WTC11 (cell line): ENCODE results near the gene ZNF660. TPM values are rescaled to one million over a fixed set of nuclear protein-coding genes. Genes with fewer than 3 reads are reported as not detected.

ENCODE experiments used
- ATAC-seq: fragments of 200-7000 bp; cut with Tn5 transposase; 2 replicates; pipeline ENCODE4 v1.10.0; 2021; ENCODE audit warnings: mild to moderate bottlenecking, moderate library complexity
- CTCF ChIA-PET: fragments of 300-600 bp; sonication (Branson Sonifier 250); formaldehyde crosslinking; loops from one replicate; lab custom pipeline; 2021; ENCODE audit warnings: antibody characterized with exemption; lab: Charles Lee
- POLR2A ChIA-PET: fragments of 350-600 bp; sonication (Branson Sonifier 250); formaldehyde crosslinking; loops from one replicate; lab custom pipeline; 2021; ENCODE audit warnings: antibody characterized with exemption; lab: Charles Lee
- DNase-seq: peaks from one replicate; pipeline ENCODE4 v3.0.0; 2021; ENCODE audit warnings: low spot score
- H3K27ac Mint-ChIP-seq: 2 replicates; pipeline ENCODE4 v1.8.0; 2021; ENCODE audit warnings: mixed read lengths
- H3K27me3 Mint-ChIP-seq: 2 replicates; pipeline ENCODE4 v1.8.0; 2021; ENCODE audit warnings: low read depth, mild to moderate bottlenecking, moderate library complexity, mixed read lengths
- H3K36me3 Mint-ChIP-seq: 2 replicates; pipeline ENCODE4 v1.8.0; 2021; ENCODE audit warnings: mixed read lengths
- H3K4me1 Mint-ChIP-seq: 2 replicates; pipeline ENCODE4 v1.8.0; 2022; ENCODE audit warnings: mixed read lengths
- H3K4me3 Mint-ChIP-seq: 2 replicates; pipeline ENCODE4 v1.8.0; 2021; ENCODE audit warnings: mild to moderate bottlenecking, moderate library complexity, mixed read lengths
- H3K9me3 Mint-ChIP-seq: 2 replicates; pipeline ENCODE4 v1.8.0; 2021; ENCODE audit warnings: mixed read lengths
- CDX4 ChIP-seq: fragments of 250-450 bp; sonication (Bioruptor Pico); IDR thresholded peaks from 2 replicates; pipeline ENCODE4 v1.9.0; 2021; ENCODE audit warnings: moderate library complexity, mild to moderate bottlenecking, inconsistent platforms, borderline replicate concordance
- E2F5 ChIP-seq: sonication (generic); formaldehyde crosslinking; IDR thresholded peaks from 2 replicates; pipeline ENCODE4 v1.8.1; 2022; ENCODE audit warnings: mild to moderate bottlenecking, moderate library complexity, missing genetic modification reagents
- ETV6 ChIP-seq: sonication (generic); formaldehyde crosslinking; IDR thresholded peaks from 2 replicates; pipeline ENCODE4 v1.8.1; 2022; ENCODE audit warnings: mild to moderate bottlenecking, missing genetic modification reagents
- FOXP1 ChIP-seq: sonication (generic); formaldehyde crosslinking; IDR thresholded peaks from 2 replicates; pipeline ENCODE4 v1.8.0; 2022; ENCODE audit warnings: missing genetic modification reagents, mild to moderate bottlenecking, moderate library complexity, borderline replicate concordance
- HMGA2 ChIP-seq: fragments of 250-450 bp; sonication (Bioruptor Pico); IDR thresholded peaks from 2 replicates; pipeline ENCODE4 v1.4.0; 2021; ENCODE audit warnings: mild to moderate bottlenecking, moderate library complexity
- HMGXB4 ChIP-seq: sonication (generic); formaldehyde crosslinking; IDR thresholded peaks from 2 replicates; pipeline ENCODE4 v1.8.1; 2023; ENCODE audit warnings: mild to moderate bottlenecking, moderate library complexity, missing genetic modification reagents
- MAX ChIP-seq: sonication (generic); formaldehyde crosslinking; IDR thresholded peaks from 2 replicates; pipeline ENCODE4 v1.8.0; 2022; ENCODE audit warnings: mild to moderate bottlenecking, missing genetic modification reagents
- OVOL2 ChIP-seq: fragments of 250-450 bp; sonication (Bioruptor Pico); IDR thresholded peaks from 2 replicates; pipeline ENCODE4 v1.9.0; 2021; ENCODE audit warnings: mild to moderate bottlenecking, borderline replicate concordance
- SMAD4 ChIP-seq: sonication (generic); formaldehyde crosslinking; IDR thresholded peaks from 2 replicates; pipeline ENCODE4 v1.8.0; 2022; ENCODE audit warnings: mild to moderate bottlenecking, missing genetic modification reagents
- SOX15 ChIP-seq: fragments of 250-450 bp; sonication (Bioruptor Pico); IDR thresholded peaks from 2 replicates; pipeline ENCODE4 v1.9.0; 2021; ENCODE audit warnings: mild to moderate bottlenecking
- SP1 ChIP-seq: sonication (generic); formaldehyde crosslinking; conservative IDR thresholded peaks from 2 replicates; pipeline ENCODE4 v1.8.1; 2022; ENCODE audit warnings: missing genetic modification reagents
- ZNF281 ChIP-seq: sonication (generic); formaldehyde crosslinking; IDR thresholded peaks from 2 replicates; pipeline ENCODE4 v1.8.0; 2023; ENCODE audit warnings: mild to moderate bottlenecking, missing genetic modification reagents
- ZNF423 ChIP-seq: fragments of 250-450 bp; sonication (Bioruptor Pico); IDR thresholded peaks from 2 replicates; pipeline ENCODE4 v2.1.2; 2022; ENCODE audit warnings: mild to moderate bottlenecking, moderate library complexity
- total RNA-seq: library from RNA; stranded (reverse); gene quantifications from 3 replicates; pipeline ENCODE4 v1.2.3, GENCODE V29; 2021
- TF ChIP-seq, protein P1 (sequence below): fragments of 250-450 bp; sonication (Bioruptor Pico); IDR thresholded peaks from 2 replicates; pipeline ENCODE4 v1.8.0; 2021; ENCODE audit warnings: mild to moderate bottlenecking
- TF ChIP-seq, protein P2 (sequence below): sonication (generic); formaldehyde crosslinking; IDR thresholded peaks from 2 replicates; pipeline ENCODE4 v1.8.0; 2023; ENCODE audit warnings: missing genetic modification reagents, mild to moderate bottlenecking, borderline replicate concordance

The ZNF660 gene
- total RNA-seq, 1 experiment from 2014 or later: 9.0 TPM

GRCh38 chr3:44596621-44597020 lies 11.9 kb downstream of the ZNF660 start (continued):
- no peak for TF ChIP-seq ZNF423 (CRISPR knock-in tag)
- TF ChIP-seq, all 79 proteins: peak for 0

GRCh38 chr3:44601749-44602148 lies 17.0 kb downstream of the ZNF660 start:
- Mint-ChIP-seq H3K4me3 (no peak overlapping the region), H3K9me3 (peaks cover 46% of the 10 kb centered on the region), H3K27ac (no peak overlapping the region), H3K27me3 (no peaks in the 10 kb centered on the region), H3K4me1 (no peaks in the 10 kb centered on the region), H3K36me3 (peaks cover 39% of the 10 kb centered on the region)
- ATAC-seq (no peak), DNase-seq (no peak)
- POLR2A ChIA-PET: no interaction called here
- CTCF ChIA-PET: no interaction called here
- TF ChIP-seq HMGA2: no peak
- no peak for TF ChIP-seq CDX4 (CRISPR knock-in tag)
- no peak for TF ChIP-seq ZNF281 (CRISPR knock-in tag)

DNA sequence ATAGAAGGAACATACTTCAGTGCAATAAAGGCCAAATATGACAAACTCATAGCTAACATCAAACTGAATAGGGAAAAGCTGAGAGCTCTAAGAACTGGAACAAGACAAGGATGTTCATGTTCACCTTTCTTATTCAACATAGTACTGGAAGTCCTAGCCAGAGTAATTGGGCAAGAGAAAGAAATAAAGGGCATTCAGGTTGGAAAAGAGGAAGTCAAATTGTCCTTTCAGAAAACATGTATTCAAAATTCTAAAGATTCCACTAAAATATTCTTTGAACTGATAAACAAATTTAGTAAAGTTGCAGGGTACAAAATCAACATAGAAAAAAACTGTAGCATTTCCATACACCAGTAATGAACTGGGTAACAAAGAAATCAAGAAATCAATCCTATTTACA lies 27.9 kb downstream of the ZNF660 start:
- Mint-ChIP-seq H3K36me3 (peaks cover 9% of the 10 kb centered on the region), H3K27ac (no peak overlapping the region), H3K4me1 (no peaks in the 10 kb centered on the region), H3K27me3 (peaks cover 4% of the 10 kb centered on the region; the same call in 1 of the 2 replicates), H3K9me3 (peaks cover 30% of the 10 kb centered on the region), H3K4me3 (no peak overlapping the region)
- ATAC-seq (no peak), DNase-seq (no peak)
- ChIA-PET POLR2A (no interaction called here), CTCF (no interaction called here)
- TF ChIP-seq, protein P1, sequence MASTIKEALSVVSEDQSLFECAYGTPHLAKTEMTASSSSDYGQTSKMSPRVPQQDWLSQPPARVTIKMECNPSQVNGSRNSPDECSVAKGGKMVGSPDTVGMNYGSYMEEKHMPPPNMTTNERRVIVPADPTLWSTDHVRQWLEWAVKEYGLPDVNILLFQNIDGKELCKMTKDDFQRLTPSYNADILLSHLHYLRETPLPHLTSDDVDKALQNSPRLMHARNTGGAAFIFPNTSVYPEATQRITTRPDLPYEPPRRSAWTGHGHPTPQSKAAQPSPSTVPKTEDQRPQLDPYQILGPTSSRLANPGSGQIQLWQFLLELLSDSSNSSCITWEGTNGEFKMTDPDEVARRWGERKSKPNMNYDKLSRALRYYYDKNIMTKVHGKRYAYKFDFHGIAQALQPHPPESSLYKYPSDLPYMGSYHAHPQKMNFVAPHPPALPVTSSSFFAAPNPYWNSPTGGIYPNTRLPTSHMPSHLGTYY (CRISPR knock-in tag): no peak
- TF ChIP-seq FOXP1: no peak
- no peak for TF ChIP-seq ETV6 (CRISPR knock-in tag)
- TF ChIP-seq SMAD4 (CRISPR knock-in tag): no peak

- ChIA-PET POLR2A (interaction anchor here (1.1 to 1.7 kb wide), 3 partner anchors 24 to 104 kb away, joined by 3 to 7 read pairs (median 6); partner anchors contain the start of genes ZNF35, ZNF501 and ZNF660), CTCF (interaction anchor here (0.5 to 1.7 kb wide), 2 partner anchors 23 to 885 kb away, joined by 3 to 5 read pairs; partner anchors contain the start of gene ZNF35)
- peak within 1 kb of the TSS; percentile 93 for H3K27ac Mint-ChIP-seq
- no peaks in the 10 kb centered on the region for H3K9me3 Mint-ChIP-seq
- DNase-seq: peak; percentile 90
- peak within 1 kb of the TSS; percentile 90 for H3K4me3 Mint-ChIP-seq
- no peaks in the 10 kb centered on the region for H3K27me3 Mint-ChIP-seq
- no peaks in the 10 kb centered on the region for H3K36me3 Mint-ChIP-seq
- H3K4me1 Mint-ChIP-seq: peaks cover 11% of the 10 kb centered on the region
- peak; percentile 95 for ATAC-seq
- TF ChIP-seq E2F5 (CRISPR knock-in tag): peak; percentile 66; the same call in 1 of the 2 replicates
- TF ChIP-seq HMGXB4 (CRISPR knock-in tag): peak; percentile 77; the same call in 1 of the 2 replicates
- TF ChIP-seq SOX15 (CRISPR knock-in tag): no peak
- TF ChIP-seq OVOL2 (CRISPR knock-in tag): no peak
- TF ChIP-seq, protein P2, sequence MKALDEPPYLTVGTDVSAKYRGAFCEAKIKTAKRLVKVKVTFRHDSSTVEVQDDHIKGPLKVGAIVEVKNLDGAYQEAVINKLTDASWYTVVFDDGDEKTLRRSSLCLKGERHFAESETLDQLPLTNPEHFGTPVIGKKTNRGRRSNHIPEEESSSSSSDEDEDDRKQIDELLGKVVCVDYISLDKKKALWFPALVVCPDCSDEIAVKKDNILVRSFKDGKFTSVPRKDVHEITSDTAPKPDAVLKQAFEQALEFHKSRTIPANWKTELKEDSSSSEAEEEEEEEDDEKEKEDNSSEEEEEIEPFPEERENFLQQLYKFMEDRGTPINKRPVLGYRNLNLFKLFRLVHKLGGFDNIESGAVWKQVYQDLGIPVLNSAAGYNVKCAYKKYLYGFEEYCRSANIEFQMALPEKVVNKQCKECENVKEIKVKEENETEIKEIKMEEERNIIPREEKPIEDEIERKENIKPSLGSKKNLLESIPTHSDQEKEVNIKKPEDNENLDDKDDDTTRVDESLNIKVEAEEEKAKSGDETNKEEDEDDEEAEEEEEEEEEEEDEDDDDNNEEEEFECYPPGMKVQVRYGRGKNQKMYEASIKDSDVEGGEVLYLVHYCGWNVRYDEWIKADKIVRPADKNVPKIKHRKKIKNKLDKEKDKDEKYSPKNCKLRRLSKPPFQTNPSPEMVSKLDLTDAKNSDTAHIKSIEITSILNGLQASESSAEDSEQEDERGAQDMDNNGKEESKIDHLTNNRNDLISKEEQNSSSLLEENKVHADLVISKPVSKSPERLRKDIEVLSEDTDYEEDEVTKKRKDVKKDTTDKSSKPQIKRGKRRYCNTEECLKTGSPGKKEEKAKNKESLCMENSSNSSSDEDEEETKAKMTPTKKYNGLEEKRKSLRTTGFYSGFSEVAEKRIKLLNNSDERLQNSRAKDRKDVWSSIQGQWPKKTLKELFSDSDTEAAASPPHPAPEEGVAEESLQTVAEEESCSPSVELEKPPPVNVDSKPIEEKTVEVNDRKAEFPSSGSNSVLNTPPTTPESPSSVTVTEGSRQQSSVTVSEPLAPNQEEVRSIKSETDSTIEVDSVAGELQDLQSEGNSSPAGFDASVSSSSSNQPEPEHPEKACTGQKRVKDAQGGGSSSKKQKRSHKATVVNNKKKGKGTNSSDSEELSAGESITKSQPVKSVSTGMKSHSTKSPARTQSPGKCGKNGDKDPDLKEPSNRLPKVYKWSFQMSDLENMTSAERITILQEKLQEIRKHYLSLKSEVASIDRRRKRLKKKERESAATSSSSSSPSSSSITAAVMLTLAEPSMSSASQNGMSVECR: peak; percentile 42; the same call in 1 of the 2 replicates
- peak; percentile 54; the same call in 1 of the 2 replicates for TF ChIP-seq SP1 (CRISPR knock-in tag)
- TF ChIP-seq SMAD4 (CRISPR knock-in tag): no peak
- TF ChIP-seq MAX: peak; percentile 64; the same call in 1 of the 2 replicates
These were observed 40.2 kb downstream of the ZNF660 start, which contains the start of gene ZNF197 for GRCh38 chr3:44624749-44625480. ZNF197 (plus strand) TSS chr3:44625036; CDS start chr3:44629155, 4,119 bp downstream.
